IPS-20b (cell line): Measurements from ENCODE around the gene IGFN1.

ENCODE experiments used
- H3K27ac ChIP-seq: one replicate; pipeline ENCODE4 v1.5.1; 2013; ENCODE audit warnings: low read length
- H3K27me3 ChIP-seq: 2 replicates; pipeline ENCODE4 v1.6.1; 2013; ENCODE audit warnings: mild to moderate bottlenecking, low read length, inconsistent platforms; ENCODE audit not compliant: insufficient read depth
- H3K36me3 ChIP-seq: 2 replicates; pipeline ENCODE4 v1.6.1; 2013; ENCODE audit warnings: low read depth, mild to moderate bottlenecking, inconsistent platforms, low read length, moderate library complexity; ENCODE audit not compliant: insufficient read depth
- H3K4me1 ChIP-seq: 2 replicates; pipeline ENCODE4 v1.6.1; 2013; ENCODE audit warnings: mild to moderate bottlenecking, control low read depth, inconsistent platforms, low read length, moderate library complexity; ENCODE audit not compliant: insufficient read depth
- H3K4me3 ChIP-seq: 2 replicates; pipeline ENCODE4 v1.5.1; 2013; ENCODE audit warnings: mild to moderate bottlenecking, low read length, inconsistent platforms
- H3K9ac ChIP-seq: 2 replicates; pipeline ENCODE4 v1.6.1; 2013; ENCODE audit warnings: low read depth, mild to moderate bottlenecking, inconsistent platforms, low read length, moderate library complexity
- H3K9me3 ChIP-seq: 2 replicates; pipeline ENCODE4 v1.6.1; 2013; ENCODE audit warnings: mild to moderate bottlenecking, low read depth, low read length, inconsistent platforms; ENCODE audit not compliant: insufficient read depth

The IGFN1 gene

GRCh38 chr1:201264554-201264953 lies 73.9 kb downstream of the IGFN1 start:
- Histone ChIP-seq H3K9ac (no peak overlapping the region), H3K4me3 (no peak overlapping the region), H3K27me3 (peaks cover 20% of the 10 kb centered on the region), H3K27ac (no peak overlapping the region), H3K36me3 (no peaks in the 10 kb centered on the region), H3K9me3 (no peaks in the 10 kb centered on the region), H3K4me1 (no peaks in the 10 kb centered on the region)

GRCh38 chr1:201265756-201266155 lies 75.1 kb downstream of the IGFN1 start:
- H3K4me1 ChIP-seq: no peaks in the 10 kb centered on the region
- no peak overlapping the region for H3K27ac ChIP-seq
- peaks cover 11% of the 10 kb centered on the region for H3K27me3 ChIP-seq
- no peak overlapping the region for H3K9ac ChIP-seq
- H3K9me3 ChIP-seq: no peaks in the 10 kb centered on the region
- H3K4me3 ChIP-seq: no peak overlapping the region
- H3K36me3 ChIP-seq: no peaks in the 10 kb centered on the region

- Histone ChIP-seq H3K9ac (no peak overlapping the region), H3K27ac (no peak overlapping the region), H3K27me3 (peaks cover 6% of the 10 kb centered on the region), H3K9me3 (no peaks in the 10 kb centered on the region), H3K36me3 (no peaks in the 10 kb centered on the region), H3K4me3 (no peak overlapping the region), H3K4me1 (no peaks in the 10 kb centered on the region)
These were observed 75.7 kb downstream of the IGFN1 start for GRCh38 chr1:201266276-201266675.

GRCh38 chr1:201266774-201267173 lies 76.2 kb downstream of the IGFN1 start:
- H3K9ac ChIP-seq: no peak overlapping the region

GRCh38 chr1:201267481-201268229 lies 77.0 kb downstream of the IGFN1 start:
- Histone ChIP-seq H3K27ac (no peak overlapping the region), H3K9me3 (no peaks in the 10 kb centered on the region), H3K4me3 (no peak overlapping the region)

More at GRCh38 chr1:201266774-201267173, 76.2 kb downstream of the IGFN1 start:
- Histone ChIP-seq H3K27ac (no peak overlapping the region), H3K27me3 (peaks cover 1% of the 10 kb centered on the region; the same call in 1 of the 2 replicates), H3K4me3 (no peak overlapping the region), H3K4me1 (no peaks in the 10 kb centered on the region), H3K9me3 (no peaks in the 10 kb centered on the region), H3K36me3 (no peaks in the 10 kb centered on the region)

GRCh38 chr1:201268604-201269151 lies 78.1 kb downstream of the IGFN1 start:
- Histone ChIP-seq H3K4me3 (no peak overlapping the region), H3K4me1 (no peaks in the 10 kb centered on the region), H3K9me3 (no peaks in the 10 kb centered on the region), H3K27me3 (no peaks in the 10 kb centered on the region; the same call in 1 of the 2 replicates), H3K36me3 (no peaks in the 10 kb centered on the region), H3K9ac (no peak overlapping the region), H3K27ac (no peak overlapping the region)

More at GRCh38 chr1:201267481-201268229, 77.0 kb downstream of the IGFN1 start:
- Histone ChIP-seq H3K4me1 (no peaks in the 10 kb centered on the region), H3K9ac (no peak overlapping the region), H3K27me3 (no peaks in the 10 kb centered on the region; the same call in 1 of the 2 replicates), H3K36me3 (no peaks in the 10 kb centered on the region)

- Histone ChIP-seq H3K36me3 (no peaks in the 10 kb centered on the region), H3K27ac (no peak overlapping the region), H3K9ac (no peak overlapping the region), H3K9me3 (no peaks in the 10 kb centered on the region), H3K4me1 (no peaks in the 10 kb centered on the region), H3K4me3 (no peak overlapping the region), H3K27me3 (no peaks in the 10 kb centered on the region; the same call in 1 of the 2 replicates)
These were observed 78.7 kb downstream of the IGFN1 start for GRCh38 chr1:201269281-201269680.

GRCh38 chr1:201269900-201270410 lies 79.3 kb downstream of the IGFN1 start:
- H3K36me3 ChIP-seq: no peaks in the 10 kb centered on the region
- no peak overlapping the region for H3K4me3 ChIP-seq
- H3K4me1 ChIP-seq: no peaks in the 10 kb centered on the region

GRCh38 chr1:201270616-201271390 lies 80.2 kb downstream of the IGFN1 start:
- no peak overlapping the region for H3K4me3 ChIP-seq
- H3K4me1 ChIP-seq: 0 out of 2 replicates have a peak, but pooled peaks cover 2% of the 10 kb centered on the region
- no peak overlapping the region for H3K9ac ChIP-seq
- H3K27ac ChIP-seq: no peak overlapping the region
- H3K36me3 ChIP-seq: no peaks in the 10 kb centered on the region
- no peaks in the 10 kb centered on the region; the same call in 1 of the 2 replicates for H3K27me3 ChIP-seq
- H3K9me3 ChIP-seq: no peaks in the 10 kb centered on the region

More at GRCh38 chr1:201269900-201270410, 79.3 kb downstream of the IGFN1 start:
- no peak overlapping the region for H3K27ac ChIP-seq
- no peak overlapping the region for H3K9ac ChIP-seq
- no peaks in the 10 kb centered on the region for H3K9me3 ChIP-seq
- H3K27me3 ChIP-seq: no peaks in the 10 kb centered on the region; the same call in 1 of the 2 replicates

GRCh38 chr1:201272799-201273198 lies 82.2 kb downstream of the IGFN1 start:
- no peaks in the 10 kb centered on the region for H3K36me3 ChIP-seq
- H3K4me1 ChIP-seq: 0 out of 2 replicates have a peak, but pooled peaks cover 4% of the 10 kb centered on the region
- H3K27ac ChIP-seq: no peak overlapping the region
- H3K9me3 ChIP-seq: no peaks in the 10 kb centered on the region
- H3K9ac ChIP-seq: no peak overlapping the region
- no peak overlapping the region for H3K4me3 ChIP-seq
- no peaks in the 10 kb centered on the region; the same call in 1 of the 2 replicates for H3K27me3 ChIP-seq

- Histone ChIP-seq H3K9ac (no peak overlapping the region), H3K27ac (no peak overlapping the region), H3K9me3 (no peaks in the 10 kb centered on the region), H3K4me1 (0 out of 2 replicates have a peak, but pooled peaks cover 4% of the 10 kb centered on the region), H3K27me3 (peaks cover 7% of the 10 kb centered on the region; the same call in 1 of the 2 replicates), H3K36me3 (no peaks in the 10 kb centered on the region), H3K4me3 (no peak overlapping the region)
These were observed 84.1 kb downstream of the IGFN1 start for GRCh38 chr1:201274616-201275252.
